H1 (cell line): ENCODE data around the gene ZP2. TPM values are rescaled to one million over a fixed set of nuclear protein-coding genes. Genes with fewer than 3 reads are reported as not detected.

Source experiments
- CTCF ChIA-PET: fragments of 300-600 bp; sonication (Branson Sonifier 250); formaldehyde crosslinking; loops from one replicate; lab custom pipeline; 2021; ENCODE audit not compliant: partially characterized antibody; lab: Charles Lee
- POLR2A ChIA-PET: fragments of 300-600 bp; sonication (Branson Sonifier 250); formaldehyde crosslinking; loops from one replicate; lab custom pipeline; 2021; ENCODE audit warnings: inconsistent platforms; ENCODE audit not compliant: partially characterized antibody; lab: Charles Lee
- DNase-seq, 2 experiments: peaks; one replicate each; pipeline versions ENCODE4 v3.0.0 to v3.0.0-alpha.2; 2010 to 2022; ENCODE audit warnings: low spot score in 2 of 2, low read depth in 1 of 2, mixed read lengths in 1 of 2
- FAIRE-seq: peaks from 2 replicates; lab custom pipeline; 2011; peaks lifted over from hg19 to GRCh38; lab: Jason Lieb, UNC
- H2AFZ ChIP-seq: 2 replicates; pipeline ENCODE4 v1.8.1; 2012; ENCODE audit warnings: low read length, inconsistent platforms
- H2AK5ac ChIP-seq: 2 replicates; pipeline ENCODE4 v1.6.1; 2013; ENCODE audit warnings: low read depth, low read length
- H2BK120ac ChIP-seq: replicated peaks from 2 replicates; pipeline ENCODE3; 2013; ENCODE audit warnings: low read depth, low read length, inconsistent platforms
- H2BK12ac ChIP-seq: 2 replicates; pipeline ENCODE4 v1.6.1; 2013; ENCODE audit warnings: low read depth, low read length
- H2BK15ac ChIP-seq: 2 replicates; pipeline ENCODE4 v1.6.1; 2013; ENCODE audit warnings: low read length
- H2BK20ac ChIP-seq: 2 replicates; pipeline ENCODE4 v1.6.1; 2013; ENCODE audit warnings: low read length
- H2BK5ac ChIP-seq: 2 replicates; pipeline ENCODE4 v1.6.1; 2013; ENCODE audit warnings: low read depth, low read length
- H3K14ac ChIP-seq: 2 replicates; pipeline ENCODE4 v1.6.1; 2013; ENCODE audit warnings: inconsistent platforms; ENCODE audit not compliant: insufficient read length
- H3K18ac ChIP-seq: 2 replicates; pipeline ENCODE4 v1.6.1; 2013; ENCODE audit warnings: low read length; ENCODE audit errors: extremely low read depth
- H3K23ac ChIP-seq: 2 replicates; pipeline ENCODE4 v1.6.1; 2013; ENCODE audit warnings: inconsistent platforms; ENCODE audit not compliant: insufficient read length
- H3K23me2 ChIP-seq: 2 replicates; pipeline ENCODE4 v1.6.1; 2013; ENCODE audit warnings: low read depth, low read length
- H3K27ac ChIP-seq: 2 replicates; pipeline ENCODE4 v1.6.1; 2011; ENCODE audit warnings: low read depth, low read length, inconsistent platforms
- H3K27me3 ChIP-seq, 4 experiments: replicated peaks in 1 of 4; 1 replicate in 1 of 4; 2 replicates in 3 of 4; pipeline versions ENCODE4 v1.6.1 to v1.8.1; 2011 to 2013; ENCODE audit warnings: low read length in 3 of 4, mild to moderate bottlenecking in 3 of 4, inconsistent platforms in 2 of 4, mixed read lengths in 2 of 4, moderate library complexity in 1 of 4; ENCODE audit not compliant: control insufficient read depth in 3 of 4, insufficient read depth in 3 of 4; ENCODE audit errors: extremely low read depth in 1 of 4
- H3K36me3 ChIP-seq, 4 experiments: 2 replicates each; pipeline versions ENCODE4 v1.6.1 to v1.8.1; 2011 to 2013; ENCODE audit warnings: mild to moderate bottlenecking in 4 of 4, low read length in 3 of 4, moderate library complexity in 2 of 4, control low read depth in 1 of 4, inconsistent platforms in 1 of 4; ENCODE audit not compliant: insufficient read depth in 4 of 4, control insufficient read depth in 2 of 4
- H3K4ac ChIP-seq: replicated peaks from 2 replicates; pipeline ENCODE3; 2013; ENCODE audit warnings: low read length, low read depth, mixed read lengths, inconsistent platforms; ENCODE audit not compliant: insufficient read length
- H3K4me1 ChIP-seq, 4 experiments: replicated peaks in 1 of 4; 1 replicate in 1 of 4; 2 replicates in 3 of 4; pipeline versions ENCODE4 v1.6.1 to v1.8.1; 2011 to 2013; ENCODE audit warnings: low read length in 3 of 4, inconsistent platforms in 2 of 4, mixed read lengths in 1 of 4; ENCODE audit not compliant: insufficient read depth in 4 of 4, control insufficient read depth in 3 of 4
- H3K4me2 ChIP-seq, 2 experiments: 2 replicates each; pipeline versions ENCODE4 v1.6.1 to v1.8.1; 2011 to 2013; ENCODE audit warnings: low read depth in 2 of 2, low read length in 2 of 2, control low read depth in 1 of 2, inconsistent platforms in 1 of 2, mild to moderate bottlenecking in 1 of 2; ENCODE audit not compliant: insufficient read depth in 1 of 2
- H3K4me3 ChIP-seq, 4 experiments: fragments of 200-600, 300-600 bp in 1 of 4; sonication (generic), shearing (Covaris generic), sonication (Bioruptor Twin) in 1 of 4; 2 replicates each; pipeline versions ENCODE4 v1.5.1 to v1.8.1; 2011 to 2016; ENCODE audit warnings: low read length in 4 of 4, low read depth in 3 of 4, control low read depth in 2 of 4, inconsistent platforms in 2 of 4, mild to moderate bottlenecking in 2 of 4, mixed read lengths in 1 of 4, moderate library complexity in 1 of 4; ENCODE audit not compliant: insufficient read depth in 2 of 4; ENCODE audit errors: extremely low read depth in 1 of 4
- H3K56ac ChIP-seq: replicated peaks from 2 replicates; pipeline ENCODE3; 2013; ENCODE audit warnings: low read depth, mild to moderate bottlenecking, mixed read lengths, low read length, inconsistent platforms; ENCODE audit not compliant: insufficient read length
- H3K79me1 ChIP-seq: 2 replicates; pipeline ENCODE4 v1.6.1; 2013; ENCODE audit warnings: low read depth, low read length, control low read depth
- H3K79me2 ChIP-seq, 2 experiments: 2 replicates each; pipeline versions ENCODE4 v1.6.1 to v1.8.1; 2012 to 2013; ENCODE audit warnings: low read length in 2 of 2, mild to moderate bottlenecking in 2 of 2, inconsistent platforms in 1 of 2; ENCODE audit not compliant: insufficient read depth in 2 of 2, control insufficient read depth in 1 of 2
- H3K9ac ChIP-seq, 4 experiments: replicated peaks in 1 of 4; 1 replicate in 1 of 4; 2 replicates in 3 of 4; pipeline versions ENCODE4 v1.6.1 to v1.8.1; 2011 to 2013; ENCODE audit warnings: low read depth in 3 of 4, low read length in 3 of 4, control low read depth in 2 of 4, mild to moderate bottlenecking in 2 of 4, moderate library complexity in 2 of 4, inconsistent platforms in 1 of 4; ENCODE audit errors: extremely low read depth in 1 of 4
- H3K9me3 ChIP-seq, 2 experiments: 2 replicates each; pipeline versions ENCODE4 v1.6.1 to v1.8.1; 2012 to 2013; ENCODE audit warnings: mild to moderate bottlenecking in 2 of 2, moderate library complexity in 2 of 2, control low read depth in 1 of 2, inconsistent platforms in 1 of 2, low read depth in 1 of 2, low read length in 1 of 2, mixed read lengths in 1 of 2; ENCODE audit not compliant: insufficient read depth in 2 of 2
- H4K20me1 ChIP-seq, 2 experiments: replicated peaks in 1 of 2; 2 replicates each; pipeline versions ENCODE3 to v1.8.1; 2011 to 2013; ENCODE audit warnings: inconsistent platforms in 2 of 2, low read length in 2 of 2, mild to moderate bottlenecking in 1 of 2; ENCODE audit not compliant: insufficient read depth in 2 of 2, control insufficient read depth in 1 of 2
- H4K5ac ChIP-seq: 2 replicates; pipeline ENCODE4 v1.6.1; 2013; ENCODE audit warnings: low read length, low read depth, mixed read lengths, inconsistent platforms; ENCODE audit not compliant: insufficient read length
- H4K8ac ChIP-seq: 2 replicates; pipeline ENCODE4 v1.8.0; 2013; ENCODE audit warnings: mild to moderate bottlenecking, moderate library complexity, low read length, inconsistent platforms; ENCODE audit not compliant: insufficient read depth; ENCODE audit errors: extremely low read depth
- H4K91ac ChIP-seq: replicated peaks from 2 replicates; pipeline ENCODE3; 2013; ENCODE audit warnings: low read length, mixed read lengths, inconsistent platforms; ENCODE audit not compliant: insufficient read length
- E2F6 ChIP-seq: IDR thresholded peaks from 2 replicates; pipeline ENCODE4 v1.6.1; 2012; ENCODE audit warnings: inconsistent platforms
- JUND ChIP-seq: IDR thresholded peaks from 2 replicates; pipeline ENCODE4 v1.6.1; 2011; ENCODE audit warnings: mild to moderate bottlenecking, improper control_type of control experiment, low read length
- KDM1A ChIP-seq: fragments of 200-600, 300-600 bp; sonication (generic); IDR thresholded peaks from 2 replicates; pipeline ENCODE4 v1.7.1; 2016; ENCODE audit warnings: mild to moderate bottlenecking, low read length, borderline replicate concordance
- MAX ChIP-seq: IDR thresholded peaks from 2 replicates; pipeline ENCODE4 v1.6.1; 2012; ENCODE audit warnings: inconsistent platforms
- ZNF274 ChIP-seq: IDR thresholded peaks from 2 replicates; pipeline ENCODE4 v1.7.0; 2012; ENCODE audit warnings: low read length, borderline replicate concordance; ENCODE audit errors: extremely low read depth
- WGBS, 2 experiments: shearing (Covaris generic) in 1 of 2; methylation state at CpG; one replicate each; pipeline versions ENCODE4 v1.1.6 to v1.1.7; 2013 to 2015; ENCODE audit warnings: low lambda C conversion rate in 2 of 2, mixed read lengths in 2 of 2, inconsistent platforms in 1 of 2, low coverage in 1 of 2, missing lambda C conversion rate in 1 of 2; ENCODE audit not compliant: insufficient replicate concordance in 2 of 2, insufficient coverage in 1 of 2, insufficient read length in 1 of 2; ENCODE audit errors: extremely low coverage in 1 of 2, missing lambda C conversion rate in 1 of 2; 5-methylcytosine and 5-hydroxymethylcytosine counted together
- polyA plus RNA-seq, 7 experiments: library from polyadenylated mRNA; depleted of rRNA in 3 of 7; stranded (reverse) in 5 of 7; unstranded in 2 of 7; fragments of >200 nt in 5 of 7; fragments of 200-250 nt in 2 of 7; gene quantifications; 1 replicate in 5 of 7; 2 replicates in 1 of 7; 4 replicates in 1 of 7; pipeline versions ENCODE4 v1.2.1 to v1.2.3, GENCODE V29; 2011 to 2013; ENCODE audit warnings: missing spikeins in 2 of 7, mixed read lengths in 2 of 7
- total RNA-seq: library from RNA; stranded (reverse); fragmentation: NEBNext Ultra II Directional; extraction: Animal tissue kit (Norgen Biotek cat#: 25700); gene quantifications from 2 replicates; pipeline ENCODE4 v1.2.1, GENCODE V29; 2021

ZP2 gene
- total and polyA plus RNA-seq, 2 of the 8 experiments (the other 6 are each of a cell fraction or from before 2014, with no cell fraction given): not detected

GRCh38 chr16:21233521-21234150, 22.3 kb upstream of the ZP2 start, which contains the start of gene ANKS4B:
ANKS4B (plus strand) TSS chr16:21233699; CDS start chr16:21233738, 39 bp downstream.
- H3K23ac ChIP-seq: no peak within 1 kb of the TSS
- peak in 1 of 2 experiments; percentile 10 for DNase-seq
- no peak within 1 kb of the TSS for H2AK5ac ChIP-seq
- H3K27ac ChIP-seq: no peak within 1 kb of the TSS
- no peak within 1 kb of the TSS for H4K8ac ChIP-seq
- no peak within 1 kb of the TSS for H2BK15ac ChIP-seq
- H2BK12ac ChIP-seq: no peak within 1 kb of the TSS
- TF ChIP-seq ZNF274: no peak
- TF ChIP-seq E2F6: no peak
- TF ChIP-seq KDM1A: no peak
- no peak for TF ChIP-seq MAX
- TF ChIP-seq JUND: no peak
- no peaks in the 10 kb centered on the region for H3K23me2 ChIP-seq
- 0 out of 2 replicates have a peak within 1 kb of the TSS, but pooled peaks have one; percentile 12 for H2AFZ ChIP-seq
- no peak within 1 kb of the TSS for H4K5ac ChIP-seq
- no peak within 1 kb of the TSS for H3K9ac ChIP-seq
- H2BK5ac ChIP-seq: no peak within 1 kb of the TSS
- POLR2A ChIA-PET: no interaction called here
- no peaks in the 10 kb centered on the region for H3K4me1 ChIP-seq
- no peak within 1 kb of the TSS for H2BK120ac ChIP-seq
- H3K9me3 ChIP-seq: no peaks in the 10 kb centered on the region
- no peaks in the 10 kb centered on the region for H3K36me3 ChIP-seq
- no peak within 1 kb of the TSS for H3K4me2 ChIP-seq
- H4K20me1 ChIP-seq: no peaks in the 10 kb centered on the region
- no peak within 1 kb of the TSS for H3K4me3 ChIP-seq
- CTCF ChIA-PET: no interaction called here
- no peaks in the 10 kb centered on the region for H3K79me1 ChIP-seq
- no peak within 1 kb of the TSS for H2BK20ac ChIP-seq
- WGBS, 2 experiments: 86% methylated on average over 11 of the region's 11 CpGs; no CpG with 5 or more reads in 1 of the 2 experiments
- no peaks in the 10 kb centered on the region for H3K79me2 ChIP-seq
- no peaks in the 10 kb centered on the region for H3K27me3 ChIP-seq
- no peak within 1 kb of the TSS for H3K4ac ChIP-seq
- no peak within 1 kb of the TSS for H3K56ac ChIP-seq
- no peak for FAIRE-seq
- no peak within 1 kb of the TSS for H4K91ac ChIP-seq
- H3K18ac ChIP-seq: no peak within 1 kb of the TSS
- no peak within 1 kb of the TSS for H3K14ac ChIP-seq
